HCT116 (cell line): ENCODE measurements around the gene DYNLT1. TPM values are rescaled to one million over a fixed set of nuclear protein-coding genes. Genes with fewer than 3 reads are reported as not detected.

Experiments
- ATAC-seq: fragments of 200-7000 bp; cut with Tn5 transposase; 2 replicates; pipeline ENCODE4 v1.9.1; 2020; ENCODE audit warnings: mild to moderate bottlenecking, moderate library complexity
- BruUV-seq: library from RNA; stranded (reverse); fragments of 400-500 nt; replicated peaks from 2 replicates; lab custom pipeline; 2021; lab: Mats Ljungman, UMichigan
- CTCF ChIA-PET: fragments of 300-600 bp; sonication (Branson Sonifier 250); formaldehyde crosslinking; loops from one replicate; lab custom pipeline; 2021; ENCODE audit warnings: antibody characterized with exemption; lab: Charles Lee
- POLR2A ChIA-PET: fragments of 300-600, 350-600 bp; sonication (Branson Sonifier 250); formaldehyde crosslinking; loops from one replicate; lab custom pipeline; 2021; ENCODE audit warnings: antibody characterized with exemption; lab: Charles Lee
- RAD21 ChIA-PET, 2 experiments: fragments of 300-600 bp; sonication (Branson Sonifier 250); formaldehyde crosslinking; loops; one replicate each; lab custom pipeline; 2023; ENCODE audit warnings: low total read pairs in 2 of 2; ENCODE audit not compliant: uncharacterized antibody in 2 of 2, unreplicated experiment in 2 of 2, low non-redundant PET in 1 of 2; lab: Charles Lee
- DNase-seq: peaks from one replicate; pipeline ENCODE4 v3.0.0-alpha.2; 2010; ENCODE audit warnings: low read depth, low spot score
- H2AFZ ChIP-seq: fragments of 200-600 bp; shearing (Covaris generic), sonication (generic); 2 replicates; pipeline ENCODE4 v1.6.1; 2017; ENCODE audit warnings: low read depth, mixed run types, mixed read lengths, antibody characterized with exemption, low read length; ENCODE audit not compliant: poor library complexity, severe bottlenecking
- H3K27ac ChIP-seq: 2 replicates; pipeline ENCODE4 v1.5.1; 2012; ENCODE audit warnings: low read depth, low read length
- H3K27me3 ChIP-seq: fragments of 200-600 bp; sonication (generic); 2 replicates; pipeline ENCODE4 v1.6.1; 2016; ENCODE audit warnings: mixed run types, low read length, mixed read lengths; ENCODE audit not compliant: insufficient read depth
- H3K36me3 ChIP-seq, 2 experiments: fragments of 200-500 bp in 1 of 2; fragments of 200-600 bp in 1 of 2; sonication (Bioruptor generic) in 1 of 2; sonication (generic) in 1 of 2; 2 replicates each; pipeline versions ENCODE4 v1.5.1 to v1.6.1; 2014 to 2016; ENCODE audit warnings: low read length in 2 of 2, inconsistent platforms in 1 of 2, mixed read lengths in 1 of 2, mixed run types in 1 of 2; ENCODE audit not compliant: insufficient read depth in 2 of 2, control insufficient read depth in 1 of 2
- H3K4me1 ChIP-seq, 2 experiments: fragments of 200-600 bp in 1 of 2; sonication (generic) in 1 of 2; 2 replicates each; pipeline versions ENCODE4 v1.5.1 to v1.6.1; 2012 to 2017; ENCODE audit warnings: low read length in 2 of 2, inconsistent platforms in 1 of 2, mild to moderate bottlenecking in 1 of 2, mixed read lengths in 1 of 2, mixed run types in 1 of 2, moderate library complexity in 1 of 2; ENCODE audit not compliant: insufficient read depth in 2 of 2, control insufficient read depth in 1 of 2
- H3K4me2 ChIP-seq: fragments of 200-600 bp; sonication (generic); 2 replicates; pipeline ENCODE4 v1.6.1; 2017; ENCODE audit warnings: mixed run types, low read length, mixed read lengths
- H3K4me3 ChIP-seq, 2 experiments: fragments of 200-600 bp in 1 of 2; sonication (generic) in 1 of 2; replicated peaks in 1 of 2; 2 replicates each; pipeline ENCODE4 v1.5.1; 2011 to 2016; ENCODE audit warnings: low read length in 2 of 2, control low read depth in 1 of 2, low read depth in 1 of 2, mild to moderate bottlenecking in 1 of 2, mixed read lengths in 1 of 2, mixed run types in 1 of 2
- H3K79me2 ChIP-seq: fragments of 200-600 bp; sonication (generic); 2 replicates; pipeline ENCODE4 v1.6.1; 2017; ENCODE audit warnings: mild to moderate bottlenecking, mixed run types, low read length, moderate library complexity, mixed read lengths; ENCODE audit not compliant: insufficient read depth
- H3K9ac ChIP-seq: fragments of 200-600 bp; sonication (generic); 2 replicates; pipeline ENCODE4 v1.6.1; 2016; ENCODE audit warnings: low read length, mixed read lengths
- H3K9me2 ChIP-seq: fragments of 200-600 bp; sonication (generic), shearing (Covaris generic); 2 replicates; pipeline ENCODE4 v1.6.1; 2017; ENCODE audit warnings: mixed run types, mild to moderate bottlenecking, moderate library complexity; ENCODE audit not compliant: insufficient read depth
- H3K9me3 ChIP-seq, 2 experiments: fragments of 200-500 bp in 1 of 2; fragments of 200-600 bp in 1 of 2; sonication (Bioruptor generic) in 1 of 2; sonication (generic) in 1 of 2; 2 replicates each; pipeline ENCODE4 v1.6.1; 2014 to 2017; ENCODE audit warnings: low read length in 2 of 2, mixed read lengths in 2 of 2, inconsistent platforms in 1 of 2, low read depth in 1 of 2, mild to moderate bottlenecking in 1 of 2, mixed run types in 1 of 2, moderate library complexity in 1 of 2; ENCODE audit not compliant: control insufficient read depth in 1 of 2, insufficient read depth in 1 of 2
- H4K20me1 ChIP-seq: fragments of 200-600 bp; sonication (generic), shearing (Covaris generic); 2 replicates; pipeline ENCODE4 v1.6.1; 2017; ENCODE audit warnings: mixed run types, mild to moderate bottlenecking, moderate library complexity; ENCODE audit not compliant: insufficient read depth
- CBX3 ChIP-seq: IDR thresholded peaks from 2 replicates; pipeline ENCODE4 v1.6.1; 2012; ENCODE audit warnings: low read depth
- CEBPB ChIP-seq: IDR thresholded peaks from 2 replicates; pipeline ENCODE4 v1.6.1; 2012; ENCODE audit warnings: low read depth
- EGR1 ChIP-seq: IDR thresholded peaks from 2 replicates; pipeline ENCODE4 v1.6.1; 2012; ENCODE audit warnings: low read depth
- EZH2phosphoT487 ChIP-seq: fragments of 200-600 bp; IDR thresholded peaks from 2 replicates; pipeline ENCODE4 v1.6.1; 2018; ENCODE audit warnings: antibody characterized with exemption, borderline replicate concordance
- FOSL1 ChIP-seq: IDR thresholded peaks from 2 replicates; pipeline ENCODE4 v1.6.1; 2012; ENCODE audit warnings: low read depth
- JUND ChIP-seq: IDR thresholded peaks from 2 replicates; pipeline ENCODE4 v1.6.1; 2012
- RAD21 ChIP-seq: IDR thresholded peaks from 2 replicates; pipeline ENCODE4 v1.6.1; 2012; ENCODE audit warnings: low read depth, mild to moderate bottlenecking
- SP1 ChIP-seq: IDR thresholded peaks from 2 replicates; pipeline ENCODE4 v1.6.1; 2012; ENCODE audit warnings: low read depth
- SRF ChIP-seq: IDR thresholded peaks from 2 replicates; pipeline ENCODE4 v1.6.1; 2012; ENCODE audit warnings: low read depth
- YY1 ChIP-seq: IDR thresholded peaks from 2 replicates; pipeline ENCODE4 v1.6.1; 2011; ENCODE audit warnings: low read length, low read depth, moderate library complexity, mild to moderate bottlenecking; ENCODE audit not compliant: insufficient replicate concordance; ENCODE audit errors: extremely low read depth
- intact Hi-C: fragments of 100-400 bp; cut with micrococcal nuclease; formaldehyde crosslinking; loops from 2 replicates; pipeline ENCODE4 v1.10.0; 2022
- total RNA-seq: library from RNA; stranded (reverse); gene quantifications from one replicate; pipeline ENCODE4 v1.2.1, GENCODE V29; 2021; ENCODE audit not compliant: unreplicated experiment
- TF ChIP-seq, protein P1 (sequence below): IDR thresholded peaks from 2 replicates; pipeline ENCODE4 v1.6.1; 2012; ENCODE audit warnings: low read depth
- TF ChIP-seq, protein P2 (sequence below): IDR thresholded peaks from 2 replicates; pipeline ENCODE4 v1.6.1; 2011; ENCODE audit warnings: mild to moderate bottlenecking, low read length, moderate library complexity; ENCODE audit not compliant: insufficient replicate concordance; ENCODE audit errors: extremely low read depth

Gene DYNLT1
- total RNA-seq, 1 experiment from 2014 or later = 239 TPM

DNA sequence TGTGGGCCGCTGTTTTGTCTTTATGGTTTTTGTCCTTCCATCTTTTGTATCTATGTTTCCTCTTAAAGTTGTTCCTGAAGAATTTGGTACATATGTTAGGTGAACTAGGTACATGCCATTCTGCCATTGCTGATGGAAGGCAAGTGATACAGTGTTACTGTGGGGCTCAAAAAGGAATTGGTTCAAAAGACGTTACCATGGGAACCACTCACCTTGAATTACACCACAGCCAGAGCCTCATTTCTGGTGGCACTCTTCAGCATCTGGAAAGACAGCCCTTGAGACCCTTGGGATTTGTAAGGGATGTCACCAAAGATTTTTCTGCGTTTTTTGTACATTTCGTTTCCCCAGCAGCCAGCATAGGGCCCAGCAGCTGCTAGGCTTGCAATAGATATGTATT, 52.7 kb downstream of the DYNLT1 start:
- ATAC-seq = no peak
- no peak overlapping the region for H3K4me2 ChIP-seq
- CTCF ChIA-PET = no interaction called here
- no peak overlapping the region for H3K27ac ChIP-seq
- H3K79me2 ChIP-seq = peaks cover 9% of the 10 kb centered on the region; the same call in 1 of the 2 replicates
- POLR2A ChIA-PET = no interaction called here
- no peak overlapping the region for H2AFZ ChIP-seq
- no peak overlapping the region for H3K4me3 ChIP-seq
- TF ChIP-seq, protein P1, sequence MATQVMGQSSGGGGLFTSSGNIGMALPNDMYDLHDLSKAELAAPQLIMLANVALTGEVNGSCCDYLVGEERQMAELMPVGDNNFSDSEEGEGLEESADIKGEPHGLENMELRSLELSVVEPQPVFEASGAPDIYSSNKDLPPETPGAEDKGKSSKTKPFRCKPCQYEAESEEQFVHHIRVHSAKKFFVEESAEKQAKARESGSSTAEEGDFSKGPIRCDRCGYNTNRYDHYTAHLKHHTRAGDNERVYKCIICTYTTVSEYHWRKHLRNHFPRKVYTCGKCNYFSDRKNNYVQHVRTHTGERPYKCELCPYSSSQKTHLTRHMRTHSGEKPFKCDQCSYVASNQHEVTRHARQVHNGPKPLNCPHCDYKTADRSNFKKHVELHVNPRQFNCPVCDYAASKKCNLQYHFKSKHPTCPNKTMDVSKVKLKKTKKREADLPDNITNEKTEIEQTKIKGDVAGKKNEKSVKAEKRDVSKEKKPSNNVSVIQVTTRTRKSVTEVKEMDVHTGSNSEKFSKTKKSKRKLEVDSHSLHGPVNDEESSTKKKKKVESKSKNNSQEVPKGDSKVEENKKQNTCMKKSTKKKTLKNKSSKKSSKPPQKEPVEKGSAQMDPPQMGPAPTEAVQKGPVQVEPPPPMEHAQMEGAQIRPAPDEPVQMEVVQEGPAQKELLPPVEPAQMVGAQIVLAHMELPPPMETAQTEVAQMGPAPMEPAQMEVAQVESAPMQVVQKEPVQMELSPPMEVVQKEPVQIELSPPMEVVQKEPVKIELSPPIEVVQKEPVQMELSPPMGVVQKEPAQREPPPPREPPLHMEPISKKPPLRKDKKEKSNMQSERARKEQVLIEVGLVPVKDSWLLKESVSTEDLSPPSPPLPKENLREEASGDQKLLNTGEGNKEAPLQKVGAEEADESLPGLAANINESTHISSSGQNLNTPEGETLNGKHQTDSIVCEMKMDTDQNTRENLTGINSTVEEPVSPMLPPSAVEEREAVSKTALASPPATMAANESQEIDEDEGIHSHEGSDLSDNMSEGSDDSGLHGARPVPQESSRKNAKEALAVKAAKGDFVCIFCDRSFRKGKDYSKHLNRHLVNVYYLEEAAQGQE = no peak
- TF ChIP-seq CBX3 (no peak), CEBPB (no peak), EZH2phosphoT487 (no peak), JUND (no peak), SP1 (no peak), YY1 (no peak), SRF (no peak), EGR1 (no peak), RAD21 (no peak), FOSL1 (no peak)
- TF ChIP-seq, protein P2, sequence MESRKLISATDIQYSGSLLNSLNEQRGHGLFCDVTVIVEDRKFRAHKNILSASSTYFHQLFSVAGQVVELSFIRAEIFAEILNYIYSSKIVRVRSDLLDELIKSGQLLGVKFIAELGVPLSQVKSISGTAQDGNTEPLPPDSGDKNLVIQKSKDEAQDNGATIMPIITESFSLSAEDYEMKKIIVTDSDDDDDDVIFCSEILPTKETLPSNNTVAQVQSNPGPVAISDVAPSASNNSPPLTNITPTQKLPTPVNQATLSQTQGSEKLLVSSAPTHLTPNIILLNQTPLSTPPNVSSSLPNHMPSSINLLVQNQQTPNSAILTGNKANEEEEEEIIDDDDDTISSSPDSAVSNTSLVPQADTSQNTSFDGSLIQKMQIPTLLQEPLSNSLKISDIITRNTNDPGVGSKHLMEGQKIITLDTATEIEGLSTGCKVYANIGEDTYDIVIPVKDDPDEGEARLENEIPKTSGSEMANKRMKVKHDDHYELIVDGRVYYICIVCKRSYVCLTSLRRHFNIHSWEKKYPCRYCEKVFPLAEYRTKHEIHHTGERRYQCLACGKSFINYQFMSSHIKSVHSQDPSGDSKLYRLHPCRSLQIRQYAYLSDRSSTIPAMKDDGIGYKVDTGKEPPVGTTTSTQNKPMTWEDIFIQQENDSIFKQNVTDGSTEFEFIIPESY = no peak
- TF ChIP-seq, all 23 proteins: peak for 0
- no TSS peak for BruUV-seq
- Histone ChIP-seq H3K27me3 (no peaks in the 10 kb centered on the region), H3K9me3 (no peaks in the 10 kb centered on the region), H3K4me1 (no peaks in the 10 kb centered on the region), H3K9ac (no peak overlapping the region), H4K20me1 (no peaks in the 10 kb centered on the region), H3K9me2 (no peaks in the 10 kb centered on the region), H3K36me3 (peaks cover 37 to 71% of the 10 kb centered on the region in 2 experiments; a peak in 3 of 4 replicates)
- DNase-seq = no peak
- intact Hi-C loops = no loop called here
- RAD21 ChIA-PET = no interaction called here
